MM.1S (cell line): ENCODE results near the gene TMEM63B.

ENCODE experiments used
- DNase-seq: peaks from one replicate; pipeline ENCODE4 v3.0.0-alpha.2; 2015
- H2AFZ ChIP-seq: fragments of 300-600 bp; sonication (generic); 2 replicates; pipeline ENCODE4 v1.6.0; 2016; ENCODE audit warnings: antibody characterized with exemption, low read length
- H3F3A ChIP-seq: fragments of 300-600 bp; sonication (generic); 2 replicates; pipeline ENCODE4 v1.6.1; 2016; ENCODE audit warnings: mild to moderate bottlenecking, antibody characterized with exemption, low read length, moderate library complexity, mixed read lengths; ENCODE audit not compliant: insufficient read depth
- H3K27ac ChIP-seq: fragments of 300-600 bp; sonication (generic); 2 replicates; pipeline ENCODE4 v1.5.1; 2016; ENCODE audit warnings: mild to moderate bottlenecking, low read length
- H3K27me3 ChIP-seq: fragments of 300-600 bp; sonication (generic); replicated peaks from 2 replicates; pipeline ENCODE4 v1.6.0; 2016; ENCODE audit warnings: low read length; ENCODE audit not compliant: insufficient read depth
- H3K36me3 ChIP-seq: fragments of 300-600 bp; sonication (generic); replicated peaks from 2 replicates; pipeline ENCODE4 v1.6.1; 2016; ENCODE audit warnings: mild to moderate bottlenecking, low read length, mixed read lengths; ENCODE audit not compliant: insufficient read depth
- H3K4me1 ChIP-seq: fragments of 300-600 bp; sonication (generic); 2 replicates; pipeline ENCODE4 v1.6.1; 2016; ENCODE audit warnings: low read length, mixed read lengths
- H3K4me2 ChIP-seq: fragments of 300-600 bp; sonication (generic); 2 replicates; pipeline ENCODE4 v1.6.0; 2016; ENCODE audit warnings: low read depth, low read length
- H3K4me3 ChIP-seq: fragments of 300-600 bp; sonication (generic); 2 replicates; pipeline ENCODE4 v1.5.1; 2016; ENCODE audit warnings: low read length, mixed read lengths
- H3K79me2 ChIP-seq: fragments of 300-600 bp; sonication (generic); 2 replicates; pipeline ENCODE4 v1.6.1; 2016; ENCODE audit warnings: mixed run types, low read length, mixed read lengths
- H3K9ac ChIP-seq: fragments of 300-600 bp; sonication (generic); 2 replicates; pipeline ENCODE4 v1.6.1; 2016; ENCODE audit warnings: low read length, mixed read lengths
- H3K9me2 ChIP-seq: fragments of 300-600 bp; sonication (generic); replicated peaks from 2 replicates; pipeline ENCODE4 v1.6.1; 2016; ENCODE audit warnings: mild to moderate bottlenecking, low read length, mixed read lengths; ENCODE audit not compliant: insufficient read depth
- H3K9me3 ChIP-seq: fragments of 300-600 bp; sonication (generic); replicated peaks from 2 replicates; pipeline ENCODE4 v1.6.1; 2016; ENCODE audit warnings: mild to moderate bottlenecking, low read length, mixed read lengths; ENCODE audit not compliant: insufficient read depth
- H4K20me1 ChIP-seq: fragments of 300-600 bp; sonication (generic); 2 replicates; pipeline ENCODE4 v1.6.1; 2016; ENCODE audit warnings: mild to moderate bottlenecking, low read length, moderate library complexity, mixed read lengths; ENCODE audit not compliant: insufficient read depth
- EZH2 ChIP-seq: fragments of 300-600 bp; sonication (generic); optimal IDR thresholded peaks from 2 replicates; pipeline ENCODE3; 2017; ENCODE audit warnings: low read depth, mild to moderate bottlenecking, antibody characterized with exemption, low read length, mixed read lengths
- EZH2phosphoT487 ChIP-seq: fragments of 300-600 bp; sonication (generic); IDR thresholded peaks from 2 replicates; pipeline ENCODE4 v1.6.1; 2018; ENCODE audit warnings: antibody characterized with exemption, low read length
- TF ChIP-seq, protein P1 (sequence below): fragments of 300-600 bp; sonication (generic); IDR thresholded peaks from 2 replicates; pipeline ENCODE4 v1.5.1; 2016; ENCODE audit warnings: antibody characterized with exemption, low read length, mixed read lengths

TMEM63B gene

DNA sequence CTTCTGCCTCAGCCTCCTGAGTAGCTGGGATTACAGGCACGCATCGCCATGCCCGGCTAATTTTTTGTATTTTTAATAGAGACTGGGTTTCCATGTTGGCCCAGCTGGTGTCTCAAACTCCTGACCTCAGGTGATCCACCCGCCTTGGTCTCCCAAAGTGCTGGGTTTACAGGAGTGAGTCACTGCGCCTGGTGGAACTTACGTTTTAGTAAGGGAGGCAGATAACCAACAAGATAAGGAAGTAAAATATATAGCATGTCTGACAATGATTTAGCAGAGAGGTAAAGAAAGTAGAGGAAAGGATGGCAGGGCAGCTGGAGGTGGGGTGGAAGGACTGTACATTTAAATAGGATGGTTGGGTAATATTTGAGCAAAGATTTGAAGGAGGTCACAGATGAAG lies 76.6 kb downstream of the TMEM63B start:
- H3K4me2 ChIP-seq: no peak overlapping the region
- H3K27ac ChIP-seq: no peak overlapping the region
- no peaks in the 10 kb centered on the region for H4K20me1 ChIP-seq
- H3K9me3 ChIP-seq: no peaks in the 10 kb centered on the region
- no peak for DNase-seq
- H3K4me1 ChIP-seq: no peaks in the 10 kb centered on the region
- no peaks in the 10 kb centered on the region for H3K9me2 ChIP-seq
- no peak overlapping the region for H3K4me3 ChIP-seq
- H3K36me3 ChIP-seq: no peaks in the 10 kb centered on the region
- no peaks in the 10 kb centered on the region for H3K79me2 ChIP-seq
- TF ChIP-seq, protein P1, sequence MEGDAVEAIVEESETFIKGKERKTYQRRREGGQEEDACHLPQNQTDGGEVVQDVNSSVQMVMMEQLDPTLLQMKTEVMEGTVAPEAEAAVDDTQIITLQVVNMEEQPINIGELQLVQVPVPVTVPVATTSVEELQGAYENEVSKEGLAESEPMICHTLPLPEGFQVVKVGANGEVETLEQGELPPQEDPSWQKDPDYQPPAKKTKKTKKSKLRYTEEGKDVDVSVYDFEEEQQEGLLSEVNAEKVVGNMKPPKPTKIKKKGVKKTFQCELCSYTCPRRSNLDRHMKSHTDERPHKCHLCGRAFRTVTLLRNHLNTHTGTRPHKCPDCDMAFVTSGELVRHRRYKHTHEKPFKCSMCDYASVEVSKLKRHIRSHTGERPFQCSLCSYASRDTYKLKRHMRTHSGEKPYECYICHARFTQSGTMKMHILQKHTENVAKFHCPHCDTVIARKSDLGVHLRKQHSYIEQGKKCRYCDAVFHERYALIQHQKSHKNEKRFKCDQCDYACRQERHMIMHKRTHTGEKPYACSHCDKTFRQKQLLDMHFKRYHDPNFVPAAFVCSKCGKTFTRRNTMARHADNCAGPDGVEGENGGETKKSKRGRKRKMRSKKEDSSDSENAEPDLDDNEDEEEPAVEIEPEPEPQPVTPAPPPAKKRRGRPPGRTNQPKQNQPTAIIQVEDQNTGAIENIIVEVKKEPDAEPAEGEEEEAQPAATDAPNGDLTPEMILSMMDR: no peak
- no peak for TF ChIP-seq EZH2
- TF ChIP-seq EZH2phosphoT487: no peak
- no peaks in the 10 kb centered on the region for H3F3A ChIP-seq
- H3K27me3 ChIP-seq: no peaks in the 10 kb centered on the region
- no peak overlapping the region for H2AFZ ChIP-seq
- H3K9ac ChIP-seq: no peak overlapping the region
